NK-92 (cell line): ENCODE data around the gene BMP4.
"Not testable (repeated sequence)": the region's sequence is repeated elsewhere in the genome, so short reads cannot be mapped to it uniquely, and the experiment has no call there.

Source experiments
- DNase-seq: peaks from one replicate; lab custom pipeline; 2025; ENCODE audit not compliant: unreplicated experiment; lab: John Stamatoyannopoulos, UW

The BMP4 gene

GRCh38 chr14:53956427-53957201 lies at the start of gene BMP4:
Gene BMP4 (minus strand): TSS chr14:53956825. CDS start chr14:53952222, 4,603 bp downstream.
- no peak for DNase-seq

- DNase-seq: no peak
These were observed 46.4 kb upstream of the BMP4 start for GRCh38 chr14:54003064-54003463.

GRCh38 chr14:54002653-54003052 lies 46.0 kb upstream of the BMP4 start:
- DNase-seq: no peak

GRCh38 chr14:54001189-54001878 lies 44.7 kb upstream of the BMP4 start:
- no peak for DNase-seq

- no peak for DNase-seq
These were observed 43.8 kb upstream of the BMP4 start for GRCh38 chr14:54000341-54000811.

- DNase-seq: no peak
These were observed 42.5 kb upstream of the BMP4 start for GRCh38 chr14:53999061-53999488.

- DNase-seq: no peak
These were observed 39.4 kb upstream of the BMP4 start for GRCh38 chr14:53996041-53996440.

- no peak for DNase-seq
These were observed 37.4 kb upstream of the BMP4 start for GRCh38 chr14:53993920-53994607.

GRCh38 chr14:53990978-53991377 lies 34.4 kb upstream of the BMP4 start:
- no peak for DNase-seq

- DNase-seq: not testable (repeated sequence)
These were observed 30.1 kb upstream of the BMP4 start for GRCh38 chr14:53986718-53987117.

- not testable (repeated sequence) for DNase-seq
These were observed 28.3 kb upstream of the BMP4 start for GRCh38 chr14:53984958-53985357.

GRCh38 chr14:53983112-53983511 lies 26.5 kb upstream of the BMP4 start:
- DNase-seq: no peak

GRCh38 chr14:53982546-53982945 lies 25.9 kb upstream of the BMP4 start:
- no peak for DNase-seq

- no peak for DNase-seq
These were observed 23.4 kb upstream of the BMP4 start for GRCh38 chr14:53979747-53980642.

- no peak for DNase-seq
These were observed 22.6 kb upstream of the BMP4 start for GRCh38 chr14:53979113-53979681.

GRCh38 chr14:53978194-53978593 lies 21.6 kb upstream of the BMP4 start:
- no peak for DNase-seq

GRCh38 chr14:53975444-53975843 lies 18.8 kb upstream of the BMP4 start:
- no peak for DNase-seq

GRCh38 chr14:53971521-53971920 lies 14.9 kb upstream of the BMP4 start:
- DNase-seq: no peak

GRCh38 chr14:53969326-53969725 lies 12.7 kb upstream of the BMP4 start:
- DNase-seq: no peak

- no peak for DNase-seq
These were observed 12.1 kb upstream of the BMP4 start for GRCh38 chr14:53968726-53969125.
